IPS DF 4.7 (cell line): ENCODE results near the gene VASP.
"Not testable (repeated sequence)": the region's sequence is repeated elsewhere in the genome, so short reads cannot be mapped to it uniquely, and the experiment has no call there.

Source experiments
- DNase-seq: peaks from one replicate; pipeline ENCODE4 v3.0.0-alpha.2; 2013; ENCODE audit warnings: low spot score; ENCODE audit errors: extremely low read depth

VASP gene

GRCh38 chr19:45496349-45496953 lies 10.8 kb upstream of the VASP start:
- DNase-seq: no peak

DNA sequence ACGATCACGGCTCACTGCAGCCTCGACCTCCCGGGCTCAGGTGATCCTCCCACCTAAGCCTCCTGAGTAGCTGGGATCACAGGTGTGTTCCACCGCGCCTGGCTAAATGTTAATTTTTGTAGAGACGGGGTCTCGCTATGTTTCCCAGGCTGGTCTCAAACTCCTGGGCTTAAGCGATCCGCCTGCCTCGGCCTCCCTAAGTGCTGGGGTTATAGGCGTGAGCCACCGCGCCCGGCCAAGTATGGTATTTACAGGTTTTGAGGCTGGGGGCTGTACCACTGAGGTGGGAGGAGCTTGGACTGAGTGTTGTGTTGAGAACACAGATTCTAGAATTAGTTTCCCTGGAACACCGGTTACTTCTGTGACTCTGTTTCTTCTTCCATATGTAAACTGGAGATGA lies 9.5 kb upstream of the VASP start:
- no peak for DNase-seq

GRCh38 chr19:45498411-45499195 lies 8.7 kb upstream of the VASP start, which contains the start of gene PPM1N:
Gene PPM1N, plus strand, starts transcription at chr19:45498443. Its CDS starts 30 bp downstream, at chr19:45498473.
- DNase-seq: no peak

- DNase-seq: no peak
Observed at GRCh38 chr19:45499196-45500180, 7.8 kb upstream of the VASP start.

DNA sequence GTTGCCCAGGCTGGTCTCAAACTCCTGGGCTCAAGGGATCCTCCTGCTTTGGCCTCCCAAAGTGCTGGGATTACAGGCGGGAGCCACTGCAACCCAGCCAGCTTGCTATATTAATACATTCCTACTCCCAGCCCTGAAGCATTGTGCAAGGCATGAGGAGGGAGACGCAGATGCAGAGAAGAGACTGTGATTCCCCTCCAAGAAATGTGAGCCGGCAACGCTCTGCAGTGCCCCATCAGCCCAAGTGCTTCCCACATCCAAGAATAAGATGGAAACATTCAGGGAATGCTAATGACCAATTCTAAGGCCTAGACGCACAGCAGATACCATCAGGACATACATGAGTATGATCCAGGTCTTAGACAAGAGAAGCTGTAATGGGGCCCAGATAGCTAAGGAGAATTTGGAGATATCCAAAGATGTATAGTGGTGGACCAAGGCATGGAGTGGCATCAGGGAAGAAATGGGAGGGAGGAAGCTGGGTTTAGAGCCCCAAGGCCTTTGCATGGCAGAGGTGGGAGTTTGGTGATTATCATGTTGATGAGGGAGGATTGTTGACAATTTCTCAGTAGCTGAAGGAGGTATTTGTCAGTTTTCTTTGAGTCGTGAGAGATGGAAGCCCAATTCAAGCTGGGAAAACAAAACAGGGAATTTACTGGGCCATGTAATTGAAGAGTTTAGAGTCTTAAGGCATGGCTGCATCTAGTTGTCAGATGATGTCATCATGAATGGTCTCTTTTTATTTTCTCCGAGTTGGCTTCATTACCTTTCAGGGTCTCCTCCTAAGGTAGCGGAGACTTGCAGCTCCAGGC lies 6.2 kb upstream of the VASP start:
- DNase-seq: no peak

GRCh38 chr19:45501730-45502014 lies 5.6 kb upstream of the VASP start:
- no peak for DNase-seq

GRCh38 chr19:45502111-45502510 lies 5.2 kb upstream of the VASP start:
- no peak for DNase-seq

DNA sequence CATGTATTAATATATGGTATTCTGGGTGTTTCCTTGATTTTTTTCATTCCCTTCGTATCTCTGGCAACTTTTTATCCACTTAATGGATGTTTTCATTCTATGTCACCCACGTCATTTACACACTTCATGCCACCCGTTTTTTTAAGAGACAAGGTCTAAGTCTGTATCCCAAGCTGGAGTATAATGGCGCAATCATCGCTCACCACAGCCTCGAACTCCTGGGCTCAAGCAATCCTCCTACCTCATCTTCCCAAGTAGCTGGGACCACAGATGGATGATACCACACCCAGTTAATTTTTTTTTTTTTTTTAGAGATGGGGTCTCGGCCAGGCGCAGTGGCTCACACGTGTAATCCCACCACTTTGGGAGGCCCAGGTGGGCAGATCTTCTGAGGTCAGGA lies 3.4 kb upstream of the VASP start:
- DNase-seq: no peak

DNA sequence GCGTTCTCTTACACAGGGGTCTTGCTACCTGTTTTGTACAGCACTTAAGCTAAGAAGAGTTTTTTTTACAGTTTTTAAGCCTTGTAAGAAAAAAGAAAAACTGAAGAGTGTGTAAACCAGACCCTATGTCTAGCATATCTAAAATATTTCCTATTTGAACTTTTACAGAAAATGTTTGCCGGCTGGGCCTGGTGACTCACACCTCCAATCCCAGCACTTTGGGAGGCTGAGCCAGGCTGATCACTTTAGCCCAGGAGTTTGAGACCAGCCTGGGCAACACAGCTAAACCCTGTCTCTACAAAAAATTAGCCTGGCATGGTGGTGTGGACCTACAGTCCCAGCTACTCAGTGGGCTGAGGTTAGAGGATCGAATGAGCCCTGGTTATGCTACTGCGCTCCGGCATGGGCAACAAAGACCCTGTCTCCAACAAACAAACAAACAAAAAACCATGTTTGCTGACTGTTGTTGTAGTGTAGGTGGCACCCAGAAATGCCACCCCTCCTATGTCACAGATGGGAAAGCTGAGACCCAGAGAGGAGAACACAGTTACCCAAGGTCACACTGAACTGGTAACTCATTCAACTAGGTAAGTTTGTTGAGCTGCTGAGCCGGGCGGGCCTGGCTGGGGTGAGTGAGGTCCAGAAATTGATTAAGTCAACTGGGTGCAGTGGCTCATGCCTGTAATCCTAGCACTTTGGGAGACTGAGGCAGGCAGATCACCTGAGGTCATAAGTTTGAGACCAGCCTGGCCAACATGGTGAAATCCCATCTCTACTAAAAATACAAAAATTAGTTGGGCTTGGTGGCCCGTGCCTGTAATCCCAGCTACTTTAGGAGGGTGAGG lies 1.9 kb upstream of the VASP start:
- no peak for DNase-seq

- no peak for DNase-seq
Observed at GRCh38 chr19:45505996-45506245, 1.4 kb upstream of the VASP start.

- no peak for DNase-seq
Observed at GRCh38 chr19:45506246-45506988, 862 bp upstream of the VASP start.

DNA sequence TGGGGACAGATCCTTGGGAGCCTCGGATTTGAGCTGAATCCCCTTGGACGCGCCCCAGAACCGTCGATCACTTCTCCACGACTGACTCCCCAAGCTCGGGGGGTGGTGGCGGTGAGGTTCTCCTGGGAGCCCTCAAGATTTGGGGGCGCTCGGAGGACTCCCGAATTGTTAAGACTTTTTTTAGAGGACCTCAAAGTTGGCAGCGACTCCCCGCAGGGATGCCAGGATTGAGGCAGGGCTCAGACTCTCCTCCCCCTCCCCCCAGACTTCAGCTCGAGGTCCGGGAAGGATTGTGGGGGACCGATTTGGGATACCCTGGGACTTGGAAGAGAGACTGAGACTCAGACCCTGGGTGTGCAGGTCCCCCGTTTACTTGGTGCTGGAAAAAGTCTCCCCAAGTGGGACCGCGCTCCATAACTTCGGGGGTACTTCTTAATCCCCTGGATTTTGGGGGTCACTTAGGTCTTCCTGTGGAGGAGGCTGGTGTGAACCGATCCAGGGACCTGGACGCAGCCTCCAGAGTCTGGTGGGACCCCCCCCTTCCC lies 665 bp downstream of the VASP start:
- DNase-seq: no peak

GRCh38 chr19:45508417-45508860 lies 1.2 kb downstream of the VASP start:
- DNase-seq: no peak

DNA sequence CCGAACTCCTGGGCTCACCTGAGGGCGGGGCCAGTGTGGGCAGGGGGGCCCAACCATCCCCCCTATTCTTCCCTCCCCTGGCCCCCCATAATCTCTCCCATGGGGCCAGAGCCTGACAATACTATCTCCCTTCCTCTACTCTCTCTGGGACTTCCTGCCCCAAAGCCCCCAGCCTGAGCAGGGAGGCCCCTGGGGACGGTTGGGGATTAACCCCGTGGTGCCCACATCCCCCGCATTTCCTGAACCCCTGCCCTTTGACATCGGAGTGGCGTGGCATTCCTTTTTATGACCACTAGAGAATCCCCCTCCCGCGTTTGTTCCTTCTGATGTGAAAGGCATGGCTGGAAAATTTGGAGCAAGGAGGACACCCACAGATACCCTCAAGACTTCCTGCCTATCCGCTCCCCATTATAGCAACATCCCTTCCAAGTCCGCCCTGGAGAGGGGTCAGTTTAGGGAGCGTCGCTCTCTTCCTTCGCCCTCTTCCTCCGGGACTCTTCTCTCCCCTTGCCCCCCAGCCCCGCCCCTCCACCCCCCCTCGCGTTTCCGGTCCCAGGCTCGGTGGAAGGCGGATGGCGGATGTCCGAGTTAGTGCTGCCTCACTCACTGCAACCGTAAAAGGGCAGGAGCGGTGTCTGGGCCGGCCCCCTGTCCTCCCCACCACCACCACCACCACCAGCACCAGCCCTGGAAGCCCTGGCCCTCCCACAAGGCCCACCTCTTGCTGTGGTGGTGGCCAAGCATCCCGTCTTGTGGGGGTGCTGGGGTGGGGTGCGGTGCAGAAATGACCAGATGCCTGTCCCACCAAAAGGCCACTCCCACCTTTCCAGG lies 1.8 kb downstream of the VASP start:
- DNase-seq: no peak

GRCh38 chr19:45509692-45510015 lies 2.4 kb downstream of the VASP start:
- DNase-seq: no peak

DNA sequence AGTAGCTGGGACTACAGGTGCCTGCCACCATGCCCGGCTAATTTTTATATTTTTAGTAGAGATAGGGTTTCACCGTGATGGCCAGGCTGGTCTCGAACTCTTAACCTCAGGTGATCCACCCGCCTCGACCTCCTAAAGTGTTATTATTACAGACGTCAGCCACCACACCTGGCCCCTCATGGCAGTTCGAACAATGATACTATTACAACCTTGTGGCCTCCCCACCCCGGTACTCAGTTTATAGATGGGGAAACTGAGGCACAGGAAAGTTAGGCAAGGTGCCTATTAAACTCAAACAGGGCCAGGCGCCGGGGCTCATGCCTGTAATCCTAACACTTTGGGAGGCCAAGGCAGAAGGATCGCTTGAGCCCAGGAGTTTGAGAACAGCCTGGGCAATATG lies 3.1 kb downstream of the VASP start:
- not testable (repeated sequence) for DNase-seq

- DNase-seq: no peak
Observed at GRCh38 chr19:45511074-45511473, 3.8 kb downstream of the VASP start.

DNA sequence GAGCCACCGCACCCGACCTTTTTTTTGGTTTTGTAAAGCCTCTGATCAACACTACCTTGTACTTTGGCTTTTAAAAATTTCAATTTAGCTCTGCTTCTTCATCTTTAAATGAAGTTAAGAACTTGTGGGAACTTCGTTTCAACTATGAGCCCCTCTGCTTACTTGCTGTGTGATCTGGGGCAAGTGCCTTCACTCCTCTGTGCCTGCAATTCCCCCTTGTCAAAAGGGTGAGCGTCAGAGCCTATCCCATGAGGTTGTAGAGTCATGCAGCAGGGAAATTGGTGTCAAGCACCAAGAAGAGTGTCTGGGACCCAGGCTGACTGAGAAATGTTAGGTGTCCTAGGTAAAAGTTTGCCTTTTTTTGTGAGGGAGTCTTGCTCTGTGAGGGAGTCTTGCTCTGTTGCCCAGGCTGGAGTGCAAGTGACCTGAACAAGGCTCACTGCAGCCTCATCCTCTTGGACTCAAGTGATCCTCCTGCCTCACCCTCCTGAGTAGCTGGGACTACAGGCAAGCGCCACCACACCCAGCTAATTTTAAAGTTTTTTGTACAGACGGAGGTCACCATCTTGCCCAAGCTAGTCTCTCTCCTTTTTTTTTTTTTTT lies 5.7 kb downstream of the VASP start:
- DNase-seq: no peak
